Measurements from ENCODE around the gene MCF2L. TPM values are rescaled to one million over a fixed set of nuclear protein-coding genes. Genes with fewer than 3 reads are reported as not detected.

The MCF2L gene
- total RNA-seq, 4 donors from 2014 or later, result 18.3 to 52.6 (median 29.9) TPM

DNA sequence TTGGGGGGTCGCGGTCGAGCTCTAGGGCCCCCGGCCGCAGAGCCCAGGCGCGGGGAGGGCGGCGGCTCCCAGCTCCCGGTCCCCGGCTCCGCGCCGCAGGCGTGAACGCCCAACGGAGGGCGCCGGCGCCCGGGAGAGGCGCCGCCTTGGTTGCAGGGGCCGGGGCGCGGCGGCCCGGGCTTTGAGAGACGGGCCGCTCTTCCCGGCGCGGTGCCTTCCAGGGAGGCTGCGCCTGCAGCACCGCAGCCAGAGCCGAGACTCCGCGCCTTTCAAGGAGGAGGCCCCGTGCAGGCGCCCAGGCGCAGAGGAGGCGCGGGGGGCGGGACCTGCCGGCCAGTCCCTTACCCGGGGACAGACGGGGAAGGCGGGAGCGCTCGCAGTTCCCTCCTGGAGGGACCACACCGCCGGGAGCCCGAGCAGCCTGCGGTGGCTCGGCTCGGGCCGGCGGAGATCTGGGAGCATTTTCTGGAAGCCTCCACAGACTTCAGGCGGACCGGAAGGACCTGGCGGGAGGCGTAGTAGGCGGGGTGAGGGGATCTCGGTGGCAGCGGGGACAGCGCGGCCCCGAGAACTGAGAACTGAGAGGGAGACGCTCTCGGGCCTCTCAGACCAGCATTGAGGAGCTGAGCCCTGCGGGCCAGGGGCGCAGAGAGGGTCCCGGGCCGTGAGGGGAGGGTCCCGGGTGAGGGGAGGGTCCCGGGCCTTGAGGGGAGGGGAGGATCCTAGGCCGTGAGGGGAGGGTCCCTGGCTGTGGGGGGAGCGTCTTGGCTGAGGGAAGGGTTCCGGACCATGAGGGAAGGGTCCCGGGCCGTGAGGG is 25.5 kb upstream of the MCF2L start:
- Histone ChIP-seq H3K4me1 (peaks cover 0 to 15% (median 0%) of the 10 kb centered on the region in 3 donors), H3K27me3 (peaks cover 25% of the 10 kb centered on the region), H3K36me3 (no peaks in the 10 kb centered on the region), H3K4me3 (peak overlapping the region; percentile 15 to 62), H3K9me3 (no peaks in the 10 kb centered on the region), H3K27ac (peak overlapping the region in 3 of 4 donors; percentile 35 to 76 (median 65))
- peak; percentile 79 for ATAC-seq
- TF ChIP-seq EP300 (IDR thresholded peaks at IDR 0.05) (no peak), POLR2A (IDR thresholded peaks at IDR 0.05) (peak in 1 of 2 donors; percentile 10), POLR2AphosphoS5 (IDR thresholded peaks at IDR 0.05) (no peak)
- TF ChIP-seq, protein P1, sequence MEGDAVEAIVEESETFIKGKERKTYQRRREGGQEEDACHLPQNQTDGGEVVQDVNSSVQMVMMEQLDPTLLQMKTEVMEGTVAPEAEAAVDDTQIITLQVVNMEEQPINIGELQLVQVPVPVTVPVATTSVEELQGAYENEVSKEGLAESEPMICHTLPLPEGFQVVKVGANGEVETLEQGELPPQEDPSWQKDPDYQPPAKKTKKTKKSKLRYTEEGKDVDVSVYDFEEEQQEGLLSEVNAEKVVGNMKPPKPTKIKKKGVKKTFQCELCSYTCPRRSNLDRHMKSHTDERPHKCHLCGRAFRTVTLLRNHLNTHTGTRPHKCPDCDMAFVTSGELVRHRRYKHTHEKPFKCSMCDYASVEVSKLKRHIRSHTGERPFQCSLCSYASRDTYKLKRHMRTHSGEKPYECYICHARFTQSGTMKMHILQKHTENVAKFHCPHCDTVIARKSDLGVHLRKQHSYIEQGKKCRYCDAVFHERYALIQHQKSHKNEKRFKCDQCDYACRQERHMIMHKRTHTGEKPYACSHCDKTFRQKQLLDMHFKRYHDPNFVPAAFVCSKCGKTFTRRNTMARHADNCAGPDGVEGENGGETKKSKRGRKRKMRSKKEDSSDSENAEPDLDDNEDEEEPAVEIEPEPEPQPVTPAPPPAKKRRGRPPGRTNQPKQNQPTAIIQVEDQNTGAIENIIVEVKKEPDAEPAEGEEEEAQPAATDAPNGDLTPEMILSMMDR (IDR thresholded peaks at IDR 0.05), result no peak
- 4% methylated on average over 10 of the region's 81 CpGs; no CpG with 5 or more reads in 1 of the 2 donors for WGBS, 2 donors (ENCODE audit: low coverage in 1 of 2)

DNA sequence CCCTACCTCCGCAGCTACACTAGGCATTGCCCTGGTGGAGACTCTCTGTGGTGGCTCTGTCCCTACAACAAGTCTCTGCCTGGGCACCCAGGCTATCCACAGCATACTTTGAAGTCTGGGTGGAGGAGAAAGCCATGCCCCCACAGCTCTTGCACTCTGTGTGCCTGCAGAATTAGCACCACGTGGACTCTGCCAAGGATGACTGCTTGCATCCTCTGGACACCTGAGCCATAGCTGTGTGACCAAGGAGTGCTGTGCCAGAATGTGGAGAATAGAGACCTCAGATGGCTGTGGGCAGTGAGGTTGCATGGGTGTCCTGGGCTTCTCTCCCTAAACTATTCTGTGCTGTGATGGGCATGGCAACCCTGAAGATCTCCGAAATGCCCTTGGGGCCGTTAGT is 21.2 kb upstream of the MCF2L start:
- TF ChIP-seq, protein P1 (IDR thresholded peaks at IDR 0.05), result no peak
- no peak for TF ChIP-seq POLR2AphosphoS5 (IDR thresholded peaks at IDR 0.05)
- TF ChIP-seq EP300 (IDR thresholded peaks at IDR 0.05), result no peak
- TF ChIP-seq POLR2A (IDR thresholded peaks at IDR 0.05), result no peak
- WGBS, 2 donors (ENCODE audit: low coverage in 1 of 2), result 43 to 86% methylated on average over 1 to 3 of the region's 4 CpGs
- ATAC-seq, result no peak

DNA sequence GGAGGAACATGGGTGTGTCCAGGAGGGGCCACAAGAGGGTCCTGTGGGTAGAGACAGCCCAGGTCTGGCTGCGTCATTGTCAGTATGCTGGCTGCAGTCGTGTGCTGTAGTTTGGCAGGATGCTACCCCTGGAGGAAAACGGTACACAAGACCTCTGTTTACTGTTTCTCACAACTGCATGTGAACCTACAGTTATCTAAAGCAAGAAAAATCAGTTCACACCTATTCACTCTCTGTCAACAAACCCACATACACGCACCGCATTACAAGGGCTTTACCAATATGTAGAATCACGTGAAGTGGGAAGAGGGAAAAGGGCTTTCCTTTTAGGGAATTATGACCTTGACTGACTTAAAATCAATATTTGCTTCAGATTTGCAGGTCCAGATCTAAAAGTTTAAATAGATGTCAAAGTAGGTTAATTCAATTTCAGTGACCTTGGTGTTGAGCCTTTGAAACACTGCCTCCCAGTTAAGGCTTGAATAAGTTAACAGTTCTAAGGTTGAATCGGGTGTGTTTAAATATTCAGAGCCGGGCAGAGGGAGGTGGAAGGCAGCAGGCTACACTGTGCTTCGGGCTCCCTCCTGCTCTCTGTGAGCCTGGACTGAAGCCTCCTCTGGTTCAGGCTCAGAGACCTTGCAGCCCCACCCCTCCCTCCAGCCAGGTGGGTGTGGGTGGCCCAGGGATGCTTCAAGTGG is 17.2 kb upstream of the MCF2L start:
- no peak overlapping the region for H3K4me3 ChIP-seq
- no peaks in the 10 kb centered on the region for H3K9me3 ChIP-seq
- H3K36me3 ChIP-seq, result no peaks in the 10 kb centered on the region
- H3K4me1 ChIP-seq, result no peaks in the 10 kb centered on the region
- no peak for TF ChIP-seq EP300 (IDR thresholded peaks at IDR 0.05)
- TF ChIP-seq POLR2A (IDR thresholded peaks at IDR 0.05), result no peak
- TF ChIP-seq, protein P1 (IDR thresholded peaks at IDR 0.05), result no peak
- TF ChIP-seq POLR2AphosphoS5 (IDR thresholded peaks at IDR 0.05), result no peak
- peaks cover 42% of the 10 kb centered on the region for H3K27me3 ChIP-seq
- ATAC-seq, result no peak
- WGBS, 2 donors (ENCODE audit: low coverage in 1 of 2), result 51 to 59% methylated on average over 7 of the region's 9 CpGs
- H3K27ac ChIP-seq, result no peak overlapping the region

More for the DNA sequence above, 21.2 kb upstream of the MCF2L start:
- no peaks in the 10 kb centered on the region for H3K9me3 ChIP-seq
- H3K27ac ChIP-seq, result no peak overlapping the region
- H3K36me3 ChIP-seq, result no peaks in the 10 kb centered on the region
- peaks cover 0 to 14% (median 0%) of the 10 kb centered on the region in 3 donors for H3K4me1 ChIP-seq
- H3K4me3 ChIP-seq, result no peak overlapping the region
- H3K27me3 ChIP-seq, result peaks cover 25% of the 10 kb centered on the region

DNA sequence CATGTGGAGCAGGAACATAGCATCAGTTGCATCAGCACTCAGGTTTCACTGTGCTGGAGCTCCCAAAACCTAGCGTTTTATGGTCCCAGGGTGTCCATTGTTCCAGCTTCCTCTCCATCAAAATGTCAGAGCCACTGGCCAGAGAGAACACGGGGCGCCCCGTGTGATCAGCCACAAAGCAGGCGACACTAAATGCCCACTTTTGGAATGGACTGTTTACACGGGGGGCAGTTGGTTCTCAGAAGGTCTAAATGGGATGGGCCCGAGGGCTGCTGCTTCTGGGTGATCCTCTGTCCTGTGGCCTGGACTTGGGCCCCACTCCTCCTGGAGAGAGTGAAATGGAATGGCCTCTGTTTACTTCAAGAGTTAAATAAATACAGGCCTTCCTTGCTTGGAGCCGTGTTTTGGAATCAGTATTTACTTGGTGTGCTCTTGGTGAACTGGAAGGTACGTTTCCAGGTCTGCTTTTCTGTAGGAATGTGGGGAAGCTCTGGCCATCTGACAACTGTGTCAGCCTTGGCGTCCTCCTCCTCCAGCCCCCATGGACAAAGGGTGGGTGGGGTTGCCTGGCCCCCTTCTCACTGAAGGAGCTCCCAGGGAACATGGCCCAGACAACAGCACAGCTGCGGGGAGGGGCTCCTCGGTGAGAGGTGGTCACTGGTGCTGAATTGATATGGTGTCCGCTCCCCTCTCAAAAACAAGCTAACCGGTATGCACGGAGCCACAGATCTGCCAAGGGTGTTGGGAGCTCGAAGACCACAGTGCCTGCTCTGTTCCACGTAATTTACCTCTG is 16.1 kb upstream of the MCF2L start:
- no peak for ATAC-seq
- Histone ChIP-seq H3K27ac (no peak overlapping the region), H3K4me1 (peaks cover 0 to under 1% (median 0%) of the 10 kb centered on the region in 3 donors), H3K9me3 (no peaks in the 10 kb centered on the region), H3K27me3 (peaks cover 32% of the 10 kb centered on the region), H3K4me3 (no peak overlapping the region), H3K36me3 (no peaks in the 10 kb centered on the region)
- WGBS, 2 donors (ENCODE audit: low coverage in 1 of 2), result 59 to 60% methylated on average over 1 to 3 of the region's 17 CpGs
- TF ChIP-seq POLR2AphosphoS5 (IDR thresholded peaks at IDR 0.05), result no peak
